ENCODE data around the gene SLC41A1.

- TF ChIP-seq CTCF (IDR thresholded peaks at IDR 0.05) (no peak), EZH2 (IDR thresholded peaks at IDR 0.05; ENCODE audit: borderline replicate concordance, insufficient read depth, low read depth, low read length, poor library complexity, severe bottlenecking) (no peak)
Observed at GRCh38 chr1:205811660-205812059, 1.3 kb downstream of the SLC41A1 start.

Data from B cell (primary cell).